B cell (primary cell): ENCODE measurements around the gene CIT. TPM values are rescaled to one million over a fixed set of nuclear protein-coding genes. Genes with fewer than 3 reads are reported as not detected.

Experiments used
- ATAC-seq: fragments of 200-7000 bp; cut with Tn5 transposase; one replicate; pipeline ENCODE4 v1.10.0; 2021; ENCODE audit warnings: low read depth, mild to moderate bottlenecking, moderate number of reproducible peaks, moderate library complexity
- CTCF ChIA-PET: fragments of 350-600 bp; sonication (Branson Sonifier 250); formaldehyde crosslinking; loops from one replicate; lab custom pipeline; 2021; ENCODE audit warnings: antibody characterized with exemption, inconsistent platforms; lab: Charles Lee
- POLR2A ChIA-PET: fragments of 350-600 bp; sonication (Branson Sonifier 250); formaldehyde crosslinking; loops from one replicate; lab custom pipeline; 2021; ENCODE audit warnings: antibody characterized with exemption; lab: Charles Lee
- DNase-seq: peaks from one replicate; pipeline ENCODE4 v3.0.0; 2013
- H2AFZ ChIP-seq: 2 replicates; pipeline ENCODE4 v1.6.1; 2012; ENCODE audit warnings: mild to moderate bottlenecking, low read depth, low read length; ENCODE audit not compliant: insufficient read depth, poor library complexity, severe bottlenecking
- H3K27ac ChIP-seq, 2 donors: 1 replicate in 1 of 2; 2 replicates in 1 of 2; pipeline ENCODE4 v1.5.1; 2012 to 2013; ENCODE audit warnings: low read length in 2 of 2, mild to moderate bottlenecking in 2 of 2, moderate library complexity in 1 of 2
- H3K27me3 ChIP-seq, 4 experiments: fragments of 200-600 bp in 1 of 4; sonication (generic) in 1 of 4; replicated peaks in 1 of 4; 1 replicate in 2 of 4; 2 replicates in 2 of 4; pipeline versions ENCODE4 v1.6.1 to v1.7.0; 2013 to 2016; ENCODE audit warnings: low read length in 3 of 4, mild to moderate bottlenecking in 2 of 4, mixed read lengths in 1 of 4, moderate library complexity in 1 of 4; ENCODE audit not compliant: insufficient read depth in 4 of 4, control insufficient read depth in 3 of 4; ENCODE audit errors: control extremely low read depth in 1 of 4
- H3K36me3 ChIP-seq, 2 experiments: replicated peaks in 1 of 2; 1 replicate in 1 of 2; 2 replicates in 1 of 2; pipeline versions ENCODE4 v1.6.1 to v1.7.1; 2013; ENCODE audit warnings: low read length in 1 of 2; ENCODE audit not compliant: insufficient read depth in 2 of 2, control insufficient read depth in 1 of 2; ENCODE audit errors: control extremely low read depth in 1 of 2, extremely low read depth in 1 of 2
- H3K4me1 ChIP-seq, 2 donors: fragments of 200-600 bp in 1 of 2; sonication (generic) in 1 of 2; 1 replicate in 1 of 2; 2 replicates in 1 of 2; pipeline versions ENCODE4 v1.5.1 to v1.6.1; 2013 to 2017; ENCODE audit warnings: low read length in 2 of 2; ENCODE audit not compliant: control insufficient read depth in 2 of 2, insufficient read depth in 2 of 2
- H3K4me2 ChIP-seq: replicated peaks from 2 replicates; pipeline ENCODE3; 2012; ENCODE audit warnings: mild to moderate bottlenecking, low read depth, low read length; ENCODE audit not compliant: poor library complexity, severe bottlenecking
- H3K4me3 ChIP-seq, 5 experiments: fragments of 200-600 bp in 1 of 5; sonication (generic) in 1 of 5; 1 replicate in 3 of 5; 2 replicates in 2 of 5; pipeline versions ENCODE4 v1.5.1 to v1.7.0; 2011 to 2016; ENCODE audit warnings: low read length in 4 of 5, mild to moderate bottlenecking in 4 of 5, low read depth in 2 of 5, control low read depth in 1 of 5, moderate library complexity in 1 of 5; ENCODE audit not compliant: insufficient read depth in 1 of 5; ENCODE audit errors: control extremely low read depth in 1 of 5, extremely low read depth in 1 of 5
- H3K79me2 ChIP-seq: fragments of 200-600 bp; sonication (generic); one replicate; pipeline ENCODE4 v1.6.0; 2016; ENCODE audit warnings: low read length; ENCODE audit not compliant: control insufficient read depth, insufficient read depth
- H3K9ac ChIP-seq: fragments of 200-600 bp; sonication (generic); 2 replicates; pipeline ENCODE4 v1.6.1; 2017; ENCODE audit warnings: mild to moderate bottlenecking, low read length, moderate library complexity
- H3K9me3 ChIP-seq, 3 donors: one replicate each; pipeline versions ENCODE4 v1.6.1 to v1.7.1; 2013; ENCODE audit warnings: low read length in 2 of 3; ENCODE audit not compliant: control insufficient read depth in 2 of 3, insufficient read depth in 1 of 3; ENCODE audit errors: control extremely low read depth in 1 of 3
- H4K20me1 ChIP-seq: 2 replicates; pipeline ENCODE4 v1.6.0; 2012; ENCODE audit warnings: mild to moderate bottlenecking, low read length; ENCODE audit not compliant: insufficient read depth, control insufficient read depth, poor library complexity, severe bottlenecking
- H3K27ac Mint-ChIP-seq: one replicate; pipeline ENCODE4 v1.8.0; 2021; ENCODE audit warnings: mixed read lengths
- H3K27me3 Mint-ChIP-seq: one replicate; pipeline ENCODE4 v1.8.0; 2021; ENCODE audit warnings: mixed read lengths
- H3K4me1 Mint-ChIP-seq: one replicate; pipeline ENCODE4 v1.8.0; 2021; ENCODE audit warnings: mixed read lengths
- H3K4me3 Mint-ChIP-seq: one replicate; pipeline ENCODE4 v1.8.0; 2021; ENCODE audit warnings: mixed read lengths
- H3K9me3 Mint-ChIP-seq: one replicate; pipeline ENCODE4 v1.8.0; 2022; ENCODE audit warnings: mixed read lengths; ENCODE audit not compliant: insufficient read depth
- CTCF ChIP-seq: fragments of 200-600 bp; IDR thresholded peaks from one replicate; pipeline ENCODE4 v1.8.0; 2022; ENCODE audit warnings: antibody characterized with exemption, mild to moderate bottlenecking
- EZH2 ChIP-seq: IDR thresholded peaks from 2 replicates; pipeline ENCODE4 v1.6.1; 2012; ENCODE audit warnings: borderline replicate concordance, low read depth, mild to moderate bottlenecking, moderate library complexity, low read length; ENCODE audit not compliant: insufficient read depth, poor library complexity, severe bottlenecking
- WGBS: methylation state at CpG from one replicate; pipeline ENCODE4 v1.1.5; 2013; ENCODE audit warnings: missing lambda C conversion rate; ENCODE audit not compliant: insufficient coverage; 5-methylcytosine and 5-hydroxymethylcytosine counted together
- intact Hi-C: fragments of 100-400 bp; cut with micrococcal nuclease; formaldehyde crosslinking; loops from one replicate; pipeline ENCODE4 v1.10.0; 2022
- polyA plus RNA-seq: library from polyadenylated mRNA; depleted of rRNA; stranded (reverse); fragments of >200 nt; gene quantifications from 2 replicates; pipeline ENCODE4 v1.2.3, GENCODE V29; 2012
- total RNA-seq, 2 donors: library from RNA; stranded (reverse); fragments of 120-200 nt in 1 of 2; gene quantifications; 1 replicate in 1 of 2; 2 replicates in 1 of 2; pipeline versions ENCODE4 v1.2.3 to v1.2.4, GENCODE V29; 2013 to 2022

Gene CIT
- total and polyA plus RNA-seq, 2 donors (not counting 1 experiment from before 2014, with no cell fraction given): 1.4 to 6.1 TPM

GRCh38 chr12:119775246-119775895 is 101.7 kb downstream of the CIT start:
- Histone ChIP-seq H3K4me1 (no peaks in the 10 kb centered on the region), H3K9me3 (no peaks in the 10 kb centered on the region), H3K36me3 (no peaks in the 10 kb centered on the region), H4K20me1 (no peaks in the 10 kb centered on the region), H2AFZ (no peak overlapping the region), H3K9ac (no peak overlapping the region), H3K27me3 (no peaks in the 10 kb centered on the region), H3K79me2 (no peaks in the 10 kb centered on the region), H3K4me2 (no peak overlapping the region), H3K4me3 (no peak overlapping the region), H3K27ac (no peak overlapping the region)
- no peak for TF ChIP-seq CTCF
- TF ChIP-seq EZH2: no peak
- DNase-seq: no peak
- ChIA-PET CTCF (interaction anchor here (0.6 kb wide), 1 partner anchor 657 kb away, joined by 3 read pairs; no protein-coding TSS in a partner anchor), POLR2A (no interaction called here)
- Mint-ChIP-seq H3K27me3 (no peaks in the 10 kb centered on the region), H3K4me3 (no peak overlapping the region), H3K9me3 (no peaks in the 10 kb centered on the region), H3K27ac (no peak overlapping the region), H3K4me1 (no peaks in the 10 kb centered on the region)
- WGBS: 100% methylated on average over 1 of the region's 7 CpGs
- intact Hi-C loops: no loop called here
- no peak for ATAC-seq

- H3K4me2 ChIP-seq: no peak overlapping the region
- ATAC-seq: no peak
- Mint-ChIP-seq H3K27me3 (no peaks in the 10 kb centered on the region), H3K9me3 (no peaks in the 10 kb centered on the region), H3K27ac (no peak overlapping the region), H3K4me3 (no peak overlapping the region), H3K4me1 (no peaks in the 10 kb centered on the region)
- no peaks in the 10 kb centered on the region for H3K79me2 ChIP-seq
- H4K20me1 ChIP-seq: no peaks in the 10 kb centered on the region
- WGBS: 100% methylated on average over 3 of the region's 4 CpGs
- DNase-seq: no peak
- H3K27ac ChIP-seq: no peak overlapping the region
- CTCF ChIA-PET: no interaction called here
- H2AFZ ChIP-seq: no peak overlapping the region
- no peaks in the 10 kb centered on the region for H3K9me3 ChIP-seq
- no peaks in the 10 kb centered on the region for H3K36me3 ChIP-seq
- POLR2A ChIA-PET: interaction anchor here (0.6 kb wide), 1 partner anchor 65 kb away, joined by 3 read pairs; no protein-coding TSS in a partner anchor
- no peak overlapping the region for H3K9ac ChIP-seq
- H3K27me3 ChIP-seq: no peaks in the 10 kb centered on the region
- no peak overlapping the region for H3K4me3 ChIP-seq
- H3K4me1 ChIP-seq: no peaks in the 10 kb centered on the region
- intact Hi-C loops: no loop called here
- TF ChIP-seq EZH2: no peak
- no peak for TF ChIP-seq CTCF
Measured at GRCh38 chr12:119772431-119772830, 104.7 kb downstream of the CIT start.
